Ascending aorta (tissue), 2 donors: ENCODE data around the gene LYVE1. TPM values are rescaled to one million over a fixed set of nuclear protein-coding genes. Genes with fewer than 3 reads are reported as not detected.

Experiments used
- DNase-seq, 2 donors: peaks; one replicate each; pipeline ENCODE4 v3.0.0-alpha.2; 2019; ENCODE audit warnings: low spot score in 2 of 2
- H3K27ac ChIP-seq, 2 donors: fragments of 200-600 bp; sonication (generic); one replicate each; pipeline ENCODE4 v1.5.1; 2016 to 2017; ENCODE audit warnings: mild to moderate bottlenecking in 1 of 2
- H3K27me3 ChIP-seq: fragments of 200-600 bp; sonication (generic); one replicate; pipeline ENCODE4 v1.5.1; 2017
- H3K36me3 ChIP-seq, 2 donors: fragments of 200-600 bp; sonication (generic); one replicate each; pipeline ENCODE4 v1.5.1; 2016
- H3K4me1 ChIP-seq, 2 donors: fragments of 200-600 bp; sonication (generic); one replicate each; pipeline ENCODE4 v1.5.1; 2016 to 2017; ENCODE audit warnings: mild to moderate bottlenecking in 1 of 2
- H3K4me3 ChIP-seq, 2 donors: fragments of 200-600 bp; sonication (generic); one replicate each; pipeline ENCODE4 v1.5.1; 2016 to 2017; ENCODE audit warnings: mild to moderate bottlenecking in 1 of 2
- H3K9me3 ChIP-seq, 2 donors: fragments of 200-600 bp; sonication (generic); one replicate each; pipeline ENCODE4 v1.5.1; 2016
- intact Hi-C: fragments of 100-400 bp; cut with DNase I; formaldehyde crosslinking; loops from one replicate; pipeline ENCODE4 v1.15.1; 2023
- total RNA-seq: library from RNA; depleted of rRNA; stranded (reverse); fragments of >200 nt; gene quantifications from one replicate; pipeline ENCODE4 v1.1.0, GENCODE V29; 2016
- TF ChIP-seq, protein P1 (sequence below), 3 experiments: fragments of 200-600 bp in 2 of 3; fragments of 450-650 bp in 1 of 3; sonication (generic) in 2 of 3; IDR thresholded peaks; one replicate each; pipeline ENCODE4 v1.5.1; 2016 to 2019; ENCODE audit warnings: antibody characterized with exemption in 3 of 3, mild to moderate bottlenecking in 1 of 3, moderate library complexity in 1 of 3

Gene LYVE1
- total RNA-seq, 1 donor from 2014 or later = 66.3 TPM

DNA sequence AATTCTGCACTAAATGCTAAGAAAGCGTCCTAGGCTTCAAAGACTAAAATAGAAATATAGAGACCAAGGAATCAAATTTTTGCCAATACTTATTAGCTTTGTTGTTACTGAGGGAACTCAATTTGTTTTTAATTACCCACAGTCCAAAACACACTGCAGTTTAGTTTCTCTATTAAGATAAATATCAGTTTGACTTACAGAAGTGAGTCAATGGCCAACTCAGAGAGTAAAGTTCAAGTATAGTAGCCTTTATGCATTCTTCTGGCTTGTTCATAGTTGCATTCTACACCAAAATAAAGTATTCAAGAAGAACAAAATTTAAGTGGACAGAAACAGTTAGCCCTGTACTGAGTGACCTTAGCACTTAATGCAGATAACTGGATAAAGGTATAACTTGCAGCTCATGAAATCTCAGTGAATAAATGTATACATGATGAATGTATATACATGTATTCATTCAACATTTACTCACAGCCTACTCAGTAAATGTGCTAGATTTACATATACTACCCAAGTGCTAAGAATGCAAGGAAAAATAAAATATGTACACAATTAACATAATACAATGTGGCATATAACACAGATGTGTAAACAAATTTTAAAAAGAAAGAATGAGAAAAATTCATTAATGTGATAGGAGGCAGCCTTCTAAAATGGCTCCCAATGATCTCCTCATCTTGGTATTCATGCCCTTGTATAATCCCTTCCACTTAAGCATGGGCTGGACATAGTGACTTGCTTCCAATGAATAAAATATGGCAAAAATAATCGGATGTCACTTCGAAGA is 17.8 kb downstream of the LYVE1 start:
- Histone ChIP-seq H3K36me3 (no peaks in the 10 kb centered on the region), H3K9me3 (no peaks in the 10 kb centered on the region), H3K27me3 (no peaks in the 10 kb centered on the region), H3K4me3 (no peak overlapping the region), H3K27ac (no peak overlapping the region), H3K4me1 (no peaks in the 10 kb centered on the region)
- intact Hi-C loops = no loop called here
- TF ChIP-seq, protein P1, sequence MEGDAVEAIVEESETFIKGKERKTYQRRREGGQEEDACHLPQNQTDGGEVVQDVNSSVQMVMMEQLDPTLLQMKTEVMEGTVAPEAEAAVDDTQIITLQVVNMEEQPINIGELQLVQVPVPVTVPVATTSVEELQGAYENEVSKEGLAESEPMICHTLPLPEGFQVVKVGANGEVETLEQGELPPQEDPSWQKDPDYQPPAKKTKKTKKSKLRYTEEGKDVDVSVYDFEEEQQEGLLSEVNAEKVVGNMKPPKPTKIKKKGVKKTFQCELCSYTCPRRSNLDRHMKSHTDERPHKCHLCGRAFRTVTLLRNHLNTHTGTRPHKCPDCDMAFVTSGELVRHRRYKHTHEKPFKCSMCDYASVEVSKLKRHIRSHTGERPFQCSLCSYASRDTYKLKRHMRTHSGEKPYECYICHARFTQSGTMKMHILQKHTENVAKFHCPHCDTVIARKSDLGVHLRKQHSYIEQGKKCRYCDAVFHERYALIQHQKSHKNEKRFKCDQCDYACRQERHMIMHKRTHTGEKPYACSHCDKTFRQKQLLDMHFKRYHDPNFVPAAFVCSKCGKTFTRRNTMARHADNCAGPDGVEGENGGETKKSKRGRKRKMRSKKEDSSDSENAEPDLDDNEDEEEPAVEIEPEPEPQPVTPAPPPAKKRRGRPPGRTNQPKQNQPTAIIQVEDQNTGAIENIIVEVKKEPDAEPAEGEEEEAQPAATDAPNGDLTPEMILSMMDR (IDR thresholded peaks at IDR 0.05) = no peak
- no peak for DNase-seq

DNA sequence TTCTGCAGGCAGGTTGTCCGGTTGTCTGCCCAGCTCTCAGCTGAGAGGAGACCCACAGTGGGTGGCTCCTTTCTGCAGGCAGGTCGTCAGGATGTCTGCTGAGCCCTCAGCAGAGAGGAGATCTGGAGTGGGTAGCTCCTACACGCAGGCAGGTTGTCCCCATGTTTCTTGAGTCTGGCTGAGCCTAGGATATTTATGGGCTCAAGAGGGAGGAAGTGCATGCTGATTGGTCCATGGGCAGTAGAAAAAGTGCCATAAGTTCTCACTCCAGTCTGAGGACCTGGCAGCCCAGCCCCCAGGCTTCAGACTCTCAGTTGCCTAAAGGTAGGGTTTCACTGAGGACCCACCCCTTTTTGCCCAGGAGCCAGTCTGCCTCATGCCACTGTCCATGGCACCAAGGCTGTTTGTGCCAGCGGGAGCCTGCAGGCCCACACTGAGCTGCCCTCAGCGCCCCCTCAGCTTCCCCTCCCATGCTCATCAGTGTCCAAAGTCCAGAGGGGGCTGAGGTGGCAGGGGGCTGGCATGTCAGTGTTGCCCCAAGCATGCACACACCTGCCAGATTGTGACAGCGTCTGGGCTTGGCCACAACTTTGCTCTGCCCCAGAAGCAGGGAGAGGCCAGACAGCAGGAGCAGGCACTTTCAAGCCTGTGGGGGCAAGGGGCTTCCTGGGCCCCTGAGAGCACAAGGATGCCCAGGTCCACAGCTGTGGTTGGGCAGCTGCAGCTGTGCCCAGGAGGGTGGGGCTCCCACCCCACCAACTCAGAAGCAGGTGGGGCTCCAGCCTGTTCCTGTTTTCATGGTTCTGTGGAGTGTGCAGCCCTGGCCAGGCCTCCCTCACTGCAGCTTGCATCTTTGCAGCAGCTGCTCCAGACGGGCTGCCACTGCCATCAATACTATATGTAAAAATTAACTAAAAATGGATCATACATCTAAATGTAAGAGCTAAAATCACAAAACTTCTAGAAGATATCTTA is 23.7 kb downstream of the LYVE1 start:
- intact Hi-C loops = loop anchor here (10.0 kb wide), 1 partner anchor 140 kb away; no protein-coding TSS in a partner anchor
- Histone ChIP-seq H3K36me3 (no peaks in the 10 kb centered on the region), H3K4me3 (no peak overlapping the region), H3K9me3 (no peaks in the 10 kb centered on the region), H3K27me3 (no peaks in the 10 kb centered on the region), H3K4me1 (peaks cover 0 to 7% of the 10 kb centered on the region in 2 donors), H3K27ac (no peak overlapping the region)
- DNase-seq = no peak
- TF ChIP-seq, protein P1 (IDR thresholded peaks at IDR 0.05) = no peak

DNA sequence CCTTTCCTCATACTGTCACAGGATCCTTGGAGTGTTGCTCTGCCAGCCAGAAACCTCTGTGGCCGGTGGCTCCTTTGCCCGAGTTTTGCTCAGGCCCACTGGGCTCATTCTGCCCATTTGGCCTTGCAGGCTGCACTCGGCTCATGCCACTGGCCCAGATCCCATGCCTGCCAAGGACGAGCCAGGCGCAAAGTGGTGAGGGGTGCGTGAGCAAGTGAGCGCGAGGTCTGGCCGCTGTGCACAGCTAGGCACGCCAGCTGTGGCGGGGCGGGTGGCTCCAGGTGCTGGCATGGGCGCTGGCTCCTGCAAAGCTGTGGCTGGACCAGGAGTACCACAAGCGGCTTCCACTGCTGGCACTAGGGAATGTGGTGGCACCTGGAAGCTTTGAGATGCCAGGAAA is 24.7 kb downstream of the LYVE1 start:
- no peaks in the 10 kb centered on the region for H3K36me3 ChIP-seq
- H3K27ac ChIP-seq = no peak overlapping the region
- no peaks in the 10 kb centered on the region for H3K27me3 ChIP-seq
- intact Hi-C loops = loop anchor here (10.0 kb wide), 1 partner anchor 139 kb away; no protein-coding TSS in a partner anchor
- TF ChIP-seq, protein P1 (IDR thresholded peaks at IDR 0.05) = no peak
- no peak for DNase-seq
- no peak overlapping the region for H3K4me3 ChIP-seq
- H3K4me1 ChIP-seq = peaks cover 0 to 8% of the 10 kb centered on the region in 2 donors
- H3K9me3 ChIP-seq = no peaks in the 10 kb centered on the region

DNA sequence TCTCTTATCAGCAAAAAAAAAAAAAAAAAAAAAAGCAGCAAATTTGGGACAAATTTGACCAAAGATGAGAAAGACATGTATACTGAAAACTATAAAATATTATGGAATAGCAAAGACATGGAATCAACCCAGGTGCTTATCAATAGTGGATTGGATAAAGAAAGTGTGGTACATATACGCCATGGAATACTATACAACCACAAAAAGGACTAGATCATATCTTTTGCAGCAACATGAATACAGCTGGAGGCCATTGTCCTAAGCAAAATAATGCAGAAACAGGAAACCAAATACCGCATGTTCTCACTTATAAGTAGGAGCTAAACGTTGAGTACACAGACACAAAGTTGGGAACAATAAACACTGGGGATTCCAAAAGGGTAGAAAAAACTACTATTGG is 25.7 kb downstream of the LYVE1 start:
- Histone ChIP-seq H3K9me3 (no peaks in the 10 kb centered on the region), H3K36me3 (no peaks in the 10 kb centered on the region), H3K4me3 (no peak overlapping the region), H3K4me1 (peaks cover 0 to 15% of the 10 kb centered on the region in 2 donors), H3K27me3 (no peaks in the 10 kb centered on the region), H3K27ac (no peak overlapping the region)
- intact Hi-C loops = loop anchor here (10.0 kb wide), 1 partner anchor 138 kb away; no protein-coding TSS in a partner anchor
- DNase-seq = no peak
- TF ChIP-seq, protein P1 (IDR thresholded peaks at IDR 0.05) = no peak

DNA sequence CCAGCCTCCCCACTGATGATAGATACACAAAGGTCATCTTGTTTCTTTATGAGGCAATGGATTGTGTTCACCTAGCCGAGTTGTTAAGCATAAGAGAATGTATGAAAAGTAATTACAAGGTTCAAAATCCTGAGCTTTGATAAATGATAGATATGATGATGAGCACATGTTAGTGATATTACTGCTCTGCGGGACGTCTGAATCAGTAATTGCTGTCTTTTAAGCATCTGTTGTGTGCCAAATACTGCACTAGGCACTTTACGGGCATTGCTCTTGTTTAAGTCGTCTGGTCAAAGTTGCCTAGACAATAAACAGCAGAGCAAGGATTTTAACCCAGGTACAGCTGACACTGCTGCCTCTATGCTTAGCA is 26.9 kb downstream of the LYVE1 start:
- TF ChIP-seq, protein P1 (IDR thresholded peaks at IDR 0.05) = no peak

More for the DNA sequence above, 26.9 kb downstream of the LYVE1 start:
- Histone ChIP-seq H3K36me3 (no peaks in the 10 kb centered on the region), H3K4me3 (peak overlapping the region; percentile 63 to 88), H3K27ac (peak overlapping the region; percentile 93 to 94), H3K27me3 (no peaks in the 10 kb centered on the region), H3K9me3 (no peaks in the 10 kb centered on the region), H3K4me1 (peaks cover 0 to 27% of the 10 kb centered on the region in 2 donors)
- DNase-seq = no peak
- intact Hi-C loops = loop anchor here (1.0 to 10.0 kb wide), 2 partner anchors 27 to 137 kb away; partner anchors contain the start of gene LYVE1
